ENCODE measurements around the gene FOXO6. TPM values are rescaled to one million over a fixed set of nuclear protein-coding genes. Genes with fewer than 3 reads are reported as not detected.

Gene FOXO6
- total and polyA plus RNA-seq, 9 of the 15 experiments (the other 6 are each of a cell fraction or from before 2014, with no cell fraction given) = 0.04 to 0.31 (median 0.12) TPM; not detected in 5

GRCh38 chr1:41417746-41418145 is 56.5 kb downstream of the FOXO6 start:
- no peak overlapping the region for H3K4me2 ChIP-seq (ENCODE audit: insufficient read depth, low read length)
- H3K36me3 ChIP-seq (ENCODE audit: control insufficient read depth, insufficient read depth, low read length) = no peaks in the 10 kb centered on the region
- no peak overlapping the region for H3K27ac ChIP-seq (ENCODE audit: extremely low read depth, low read depth, low read length)
- WGBS (ENCODE audit: insufficient coverage, low coverage, missing lambda C conversion rate) = 0% methylated on average over 6 of the region's 6 CpGs
- no peak overlapping the region for H3K4me3 ChIP-seq
- no peak for FAIRE-seq
- peaks cover 6 to 12% of the 10 kb centered on the region in 2 experiments; a peak in 2 of 5 replicates for H3K27me3 ChIP-seq (ENCODE audit: control insufficient read depth in 2 of 2, insufficient read depth in 2 of 2, low read length in 2 of 2)
- 0 out of 2 replicates have a peak, but pooled peaks cover 11% of the 10 kb centered on the region for H4K20me1 ChIP-seq (replicated peaks; ENCODE audit: control insufficient read depth, insufficient read depth, low read length)
- H3K9me3 ChIP-seq (replicated peaks; ENCODE audit: control insufficient read depth, insufficient read depth, low read depth, low read length) = no peaks in the 10 kb centered on the region
- DNase-seq (ENCODE audit: extremely low read depth in 1 of 4, low spot score in 3 of 4) = no peak
- no peaks in the 10 kb centered on the region for H3K79me2 ChIP-seq (ENCODE audit: control insufficient read depth, insufficient read depth, low read length)
- no peak for ATAC-seq
- in situ Hi-C loops (cut with MboI) = no loop called here
- POLR2A ChIA-PET = interaction anchor here (0.6 to 0.9 kb wide), 3 partner anchors 92 to 825 kb away, joined by 3 to 4 read pairs (median 3); no protein-coding TSS in a partner anchor
- H3K9ac ChIP-seq (ENCODE audit: insufficient read depth in 1 of 2, low read depth in 2 of 2, low read length in 2 of 2) = no peak overlapping the region
- no peaks in the 10 kb centered on the region for H3K9me1 ChIP-seq (ENCODE audit: control insufficient read depth, insufficient read depth, low read length)
- no peak overlapping the region for H2AFZ ChIP-seq (ENCODE audit: low read depth, low read length)
- TF ChIP-seq ZNF197 (CRISPR knock-in tag; IDR thresholded peaks at IDR 0.05; ENCODE audit: low read depth) (no peak), TRIM28 (IDR thresholded peaks at IDR 0.05) (no peak), ZNF77 (CRISPR knock-in tag; IDR thresholded peaks at IDR 0.05) (no peak), POLR2H (tag; IDR thresholded peaks at IDR 0.05; ENCODE audit: low read depth) (no peak), SMARCC2 (IDR thresholded peaks at IDR 0.05; ENCODE audit: low read depth) (no peak), TAF1 (IDR thresholded peaks at IDR 0.05; ENCODE audit: control insufficient read depth, extremely low read depth, insufficient read depth, low read length, severe bottlenecking) (no peak), ZNF384 (IDR thresholded peaks at IDR 0.05; ENCODE audit: low read depth, low read length) (no peak), PREB (CRISPR knock-in tag; IDR thresholded peaks at IDR 0.05) (no peak), ZNF583 (CRISPR knock-in tag; IDR thresholded peaks at IDR 0.05) (no peak), DNMT1 (IDR thresholded peaks at IDR 0.05) (no peak), CTBP1 (IDR thresholded peaks at IDR 0.05; ENCODE audit: borderline replicate concordance) (no peak), ZHX1 (conservative IDR thresholded peaks at IDR 0.05; ENCODE audit: low read length) (no peak), ZNF785 (CRISPR knock-in tag; IDR thresholded peaks at IDR 0.05) (no peak), IRF2 (CRISPR knock-in tag; IDR thresholded peaks at IDR 0.05) (no peak), TCF7L2 (IDR thresholded peaks at IDR 0.05; ENCODE audit: low read depth, low read length) (no peak), POLR3G (IDR thresholded peaks at IDR 0.05; ENCODE audit: extremely low read depth, insufficient read length, insufficient replicate concordance) (no peak), FOXM1 (IDR thresholded peaks at IDR 0.05; ENCODE audit: low read depth) (no peak), FOXM1 (CRISPR knock-in tag; IDR thresholded peaks at IDR 0.05; ENCODE audit: low read depth) (no peak)
- TF ChIP-seq, protein P1, sequence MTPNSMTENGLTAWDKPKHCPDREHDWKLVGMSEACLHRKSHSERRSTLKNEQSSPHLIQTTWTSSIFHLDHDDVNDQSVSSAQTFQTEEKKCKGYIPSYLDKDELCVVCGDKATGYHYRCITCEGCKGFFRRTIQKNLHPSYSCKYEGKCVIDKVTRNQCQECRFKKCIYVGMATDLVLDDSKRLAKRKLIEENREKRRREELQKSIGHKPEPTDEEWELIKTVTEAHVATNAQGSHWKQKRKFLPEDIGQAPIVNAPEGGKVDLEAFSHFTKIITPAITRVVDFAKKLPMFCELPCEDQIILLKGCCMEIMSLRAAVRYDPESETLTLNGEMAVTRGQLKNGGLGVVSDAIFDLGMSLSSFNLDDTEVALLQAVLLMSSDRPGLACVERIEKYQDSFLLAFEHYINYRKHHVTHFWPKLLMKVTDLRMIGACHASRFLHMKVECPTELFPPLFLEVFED (CRISPR knock-in tag; conservative IDR thresholded peaks at IDR 0.05) = no peak
- intact Hi-C loops (cut with micrococcal nuclease) = loop anchor here (1.0 to 2.0 kb wide), 4 partner anchors 57 to 149 kb away; partner anchors contain the start of gene FOXO6
- no TSS peak for BruUV-seq (replicated peaks)
- peaks cover 0 to 3% of the 10 kb centered on the region in 2 experiments; a peak in 1 of 5 replicates for H3K4me1 ChIP-seq (replicated peaks in 1 of 2; ENCODE audit: control insufficient read depth in 2 of 2, insufficient read depth in 2 of 2, low read length in 2 of 2)
- CTCF ChIA-PET (ENCODE audit: low intra/inter-chr PET ratio) = interaction anchor here (0.6 to 3.6 kb wide), 5 partner anchors 57 to 380 kb away, joined by 3 to 60 read pairs (median 12); no protein-coding TSS in a partner anchor

Data from K562 (cell line).